ENCODE data around the gene PHF21A. TPM values are rescaled to one million over a fixed set of nuclear protein-coding genes. Genes with fewer than 3 reads are reported as not detected.

PHF21A gene
- total and polyA plus RNA-seq, 10 of the 15 experiments (the other 5 are each of a cell fraction or from before 2014, with no cell fraction given): 2.6 to 37.2 (median 16.0) TPM

DNA sequence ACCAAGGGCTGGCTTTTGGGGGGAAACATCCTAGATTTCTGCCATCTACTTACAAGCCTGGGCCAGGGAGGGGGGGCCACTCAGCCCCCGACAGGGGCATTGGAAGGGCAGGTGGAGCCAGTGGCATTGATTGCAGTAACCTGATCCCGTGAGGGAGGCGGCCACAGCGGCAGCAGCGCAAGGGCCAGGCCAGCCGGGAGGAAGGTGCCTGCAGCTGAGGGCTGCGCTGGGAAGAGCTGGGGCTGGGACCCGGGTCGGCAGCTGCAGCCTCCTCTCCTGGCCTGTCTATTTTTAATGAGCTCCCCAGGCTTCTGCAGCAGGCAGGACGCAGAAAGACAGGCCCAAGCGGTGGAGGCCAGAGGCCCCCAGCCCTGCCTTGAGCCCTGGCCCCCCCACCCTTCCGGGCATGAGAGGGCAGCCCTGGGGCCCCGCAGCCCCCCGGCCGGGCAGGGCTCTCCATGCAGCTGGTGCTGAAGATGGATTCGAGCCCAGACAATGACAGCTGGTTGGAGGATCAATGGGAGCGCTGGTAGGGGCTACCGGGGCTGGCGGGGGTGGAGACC is 224.8 kb downstream of the PHF21A start:
- in situ Hi-C loops (cut with MboI): no loop called here
- no peak for TF ChIP-seq CEBPB (IDR thresholded peaks at IDR 0.05; ENCODE audit: borderline replicate concordance in 1 of 2, low read depth in 2 of 2, low read length in 2 of 2)
- no peak for TF ChIP-seq NFYA (IDR thresholded peaks at IDR 0.05; ENCODE audit: borderline replicate concordance, low read depth, low read length)
- no peak for TF ChIP-seq SREBF2 (IDR thresholded peaks at IDR 0.05; ENCODE audit: low read length)
- no peak for TF ChIP-seq TAF1 (IDR thresholded peaks at IDR 0.05; ENCODE audit: borderline replicate concordance, low read depth, low read length)
- TF ChIP-seq SRF (IDR thresholded peaks at IDR 0.05; ENCODE audit: low read depth in 2 of 2, low read length in 2 of 2): no peak
- TF ChIP-seq ZSCAN29 (IDR thresholded peaks at IDR 0.05): no peak
- Histone ChIP-seq H3K9me3 (replicated peaks; ENCODE audit: control insufficient read depth, insufficient read depth, low read length) (no peaks in the 10 kb centered on the region), H3K27me3 (replicated peaks in 1 of 2; ENCODE audit: control insufficient read depth in 2 of 2, insufficient read depth in 2 of 2, low read length in 1 of 2) (peaks cover 3 to 10% of the 10 kb centered on the region in 2 experiments; a peak in 3 of 4 replicates), H3K9ac (ENCODE audit: control insufficient read depth, insufficient read depth, low read length) (no peak overlapping the region), H3K27ac (ENCODE audit: control insufficient read depth, insufficient read depth) (no peak overlapping the region), H3K4me1 (ENCODE audit: control insufficient read depth, insufficient read depth, low read length) (no peaks in the 10 kb centered on the region), H3K4me2 (ENCODE audit: control insufficient read depth, insufficient read depth) (no peak overlapping the region), H3K4me3 (no peak overlapping the region), H3K36me3 (ENCODE audit: control insufficient read depth in 2 of 2, insufficient read depth in 2 of 2, low read length in 1 of 2) (no peaks in the 10 kb centered on the region), H3K79me2 (ENCODE audit: control insufficient read depth, insufficient read depth, low read length) (no peaks in the 10 kb centered on the region), H2AFZ (ENCODE audit: control insufficient read depth, low read depth, low read length) (no peak overlapping the region), H4K20me1 (ENCODE audit: control insufficient read depth, insufficient read depth) (no peaks in the 10 kb centered on the region; the same call in 1 of the 2 replicates)
- BruUV-seq (replicated peaks): no TSS peak
- CTCF ChIA-PET: no interaction called here
- POLR2A ChIA-PET: no interaction called here
- RAD21 ChIA-PET (ENCODE audit: unreplicated experiment): no interaction called here
- 26% methylated on average over 19 of the region's 19 CpGs for WGBS (ENCODE audit: insufficient coverage, insufficient replicate concordance, low lambda C conversion rate, missing lambda C conversion rate)
- no peak for FAIRE-seq
- ATAC-seq: no peak
- intact Hi-C loops (cut with micrococcal nuclease; ENCODE audit: unreplicated experiment): no loop called here
- DNase-seq (ENCODE audit: low read depth, low spot score): no peak
- SMC1A ChIA-PET (ENCODE audit: uncharacterized antibody, unreplicated experiment): no interaction called here

DNA sequence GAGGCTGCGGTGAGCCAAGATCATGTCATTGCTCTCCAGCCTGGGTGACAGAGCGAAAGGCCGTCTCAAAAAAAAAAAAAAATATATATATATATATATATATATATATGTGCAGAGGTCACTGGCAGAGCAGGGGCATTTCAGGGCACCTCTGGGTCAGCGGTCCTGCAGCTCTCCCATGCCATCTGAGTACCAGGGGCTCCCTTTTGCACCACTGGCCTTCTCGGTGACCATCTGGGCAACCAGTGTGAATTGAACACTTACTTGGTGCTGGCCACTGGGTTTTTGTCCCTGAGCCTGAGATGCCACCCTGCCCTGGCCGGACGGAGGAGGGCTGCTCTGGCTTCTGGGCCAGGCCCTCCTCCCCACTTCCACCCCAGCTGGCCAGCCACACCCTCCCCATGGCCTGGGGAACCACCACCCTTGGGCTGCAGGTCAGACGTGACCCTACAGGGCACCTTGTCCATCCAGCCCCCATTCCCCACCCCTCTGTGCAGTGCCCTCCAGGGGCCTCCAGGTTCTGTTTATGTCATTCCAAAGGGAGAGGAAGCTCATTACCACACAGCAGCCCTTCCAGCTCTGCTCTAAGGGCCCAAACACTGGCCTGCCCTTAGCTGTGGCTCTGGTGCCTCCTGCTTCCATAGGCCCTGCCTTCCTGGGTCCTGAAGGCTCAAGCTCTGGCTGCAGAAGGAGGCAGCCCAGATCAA is 225.5 kb downstream of the PHF21A start:
- no TSS peak for BruUV-seq (replicated peaks)
- ATAC-seq (no peak), DNase-seq (ENCODE audit: low read depth, low spot score) (no peak), FAIRE-seq (no peak)
- Histone ChIP-seq H3K4me3 (no peak overlapping the region), H3K27me3 (replicated peaks in 1 of 2; ENCODE audit: control insufficient read depth in 2 of 2, insufficient read depth in 2 of 2, low read length in 1 of 2) (peaks cover 3 to 10% of the 10 kb centered on the region in 2 experiments; a peak in 3 of 4 replicates), H3K79me2 (ENCODE audit: control insufficient read depth, insufficient read depth, low read length) (no peaks in the 10 kb centered on the region), H3K4me1 (ENCODE audit: control insufficient read depth, insufficient read depth, low read length) (no peaks in the 10 kb centered on the region), H3K9me3 (replicated peaks; ENCODE audit: control insufficient read depth, insufficient read depth, low read length) (no peaks in the 10 kb centered on the region), H4K20me1 (ENCODE audit: control insufficient read depth, insufficient read depth) (no peaks in the 10 kb centered on the region; the same call in 1 of the 2 replicates), H2AFZ (ENCODE audit: control insufficient read depth, low read depth, low read length) (no peak overlapping the region), H3K27ac (ENCODE audit: control insufficient read depth, insufficient read depth) (no peak overlapping the region), H3K9ac (ENCODE audit: control insufficient read depth, insufficient read depth, low read length) (no peak overlapping the region), H3K4me2 (ENCODE audit: control insufficient read depth, insufficient read depth) (no peak overlapping the region), H3K36me3 (ENCODE audit: control insufficient read depth in 2 of 2, insufficient read depth in 2 of 2, low read length in 1 of 2) (no peaks in the 10 kb centered on the region)
- TF ChIP-seq CEBPB (IDR thresholded peaks at IDR 0.05; ENCODE audit: borderline replicate concordance in 1 of 2, low read depth in 2 of 2, low read length in 2 of 2): no peak
- no peak for TF ChIP-seq SRF (IDR thresholded peaks at IDR 0.05; ENCODE audit: low read depth in 2 of 2, low read length in 2 of 2)
- no peak for TF ChIP-seq DPF2 (IDR thresholded peaks at IDR 0.05)
- TF ChIP-seq, protein P1, sequence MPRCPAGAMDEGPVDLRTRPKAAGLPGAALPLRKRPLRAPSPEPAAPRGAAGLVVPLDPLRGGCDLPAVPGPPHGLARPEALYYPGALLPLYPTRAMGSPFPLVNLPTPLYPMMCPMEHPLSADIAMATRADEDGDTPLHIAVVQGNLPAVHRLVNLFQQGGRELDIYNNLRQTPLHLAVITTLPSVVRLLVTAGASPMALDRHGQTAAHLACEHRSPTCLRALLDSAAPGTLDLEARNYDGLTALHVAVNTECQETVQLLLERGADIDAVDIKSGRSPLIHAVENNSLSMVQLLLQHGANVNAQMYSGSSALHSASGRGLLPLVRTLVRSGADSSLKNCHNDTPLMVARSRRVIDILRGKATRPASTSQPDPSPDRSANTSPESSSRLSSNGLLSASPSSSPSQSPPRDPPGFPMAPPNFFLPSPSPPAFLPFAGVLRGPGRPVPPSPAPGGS (IDR thresholded peaks at IDR 0.05; ENCODE audit: borderline replicate concordance, insufficient read depth, low read depth, low read length, poor library complexity, severe bottlenecking): no peak
- no peak for TF ChIP-seq NR2C1 (IDR thresholded peaks at IDR 0.05)
- no peak for TF ChIP-seq SPI1 (IDR thresholded peaks at IDR 0.05; ENCODE audit: borderline replicate concordance, insufficient read depth, low read depth, low read length)
- TF ChIP-seq KDM1A (IDR thresholded peaks at IDR 0.05; ENCODE audit: borderline replicate concordance): no peak
- no peak for TF ChIP-seq PAX5 (IDR thresholded peaks at IDR 0.05; ENCODE audit: borderline replicate concordance, low read depth, low read length)
- TF ChIP-seq TCF7 (IDR thresholded peaks at IDR 0.05; ENCODE audit: borderline replicate concordance): no peak
- no peak for TF ChIP-seq SREBF1 (IDR thresholded peaks at IDR 0.05; ENCODE audit: low read length)
- no peak for TF ChIP-seq EP300 (IDR thresholded peaks at IDR 0.05; ENCODE audit: borderline replicate concordance in 1 of 2, control insufficient read depth in 1 of 2, low read depth in 2 of 2, low read length in 2 of 2)
- TF ChIP-seq STAT3 (IDR thresholded peaks at IDR 0.05; ENCODE audit: low read depth, low read length): no peak
- TF ChIP-seq HCFC1 (IDR thresholded peaks at IDR 0.05; ENCODE audit: low read length): no peak
- SMC1A ChIA-PET (ENCODE audit: uncharacterized antibody, unreplicated experiment): no interaction called here
- intact Hi-C loops (cut with micrococcal nuclease; ENCODE audit: unreplicated experiment): no loop called here
- 38% methylated on average over 8 of the region's 8 CpGs for WGBS (ENCODE audit: insufficient coverage, insufficient replicate concordance, low lambda C conversion rate, missing lambda C conversion rate)
- CTCF ChIA-PET: interaction anchor here (0.7 kb wide), 1 partner anchor 504 kb away, joined by 3 read pairs; no protein-coding TSS in a partner anchor
- POLR2A ChIA-PET: no interaction called here
- RAD21 ChIA-PET (ENCODE audit: unreplicated experiment): no interaction called here
- in situ Hi-C loops (cut with MboI): no loop called here

All from GM12878 (cell line).